Endothelial cell of umbilical vein (primary cell): ENCODE measurements around the gene TIGD4. TPM values are rescaled to one million over a fixed set of nuclear protein-coding genes. Genes with fewer than 3 reads are reported as not detected.

Experiments
- BruUV-seq: library from RNA; stranded (reverse); fragments of 400-500 nt; replicated peaks from 2 replicates; lab custom pipeline; 2021; lab: Mats Ljungman, UMichigan
- CTCF ChIA-PET: fragments of 300-600, 350-600 bp; sonication (Branson Sonifier 250); formaldehyde crosslinking; loops from one replicate; lab custom pipeline; 2021; ENCODE audit warnings: antibody characterized with exemption, inconsistent platforms; lab: Charles Lee
- POLR2A ChIA-PET: fragments of 300-600, 350-600 bp; sonication (Branson Sonifier 250); formaldehyde crosslinking; loops from one replicate; lab custom pipeline; 2021; ENCODE audit warnings: antibody characterized with exemption, inconsistent platforms; lab: Charles Lee
- DNase-seq: peaks from one replicate; pipeline ENCODE4 v3.0.0-alpha.2; 2011; ENCODE audit warnings: low read depth, low spot score
- FAIRE-seq: peaks from 2 replicates; lab custom pipeline; 2011; peaks lifted over from hg19 to GRCh38; lab: Jason Lieb, UNC
- H2AFZ ChIP-seq: 2 replicates; pipeline ENCODE4 v1.6.0; 2012; ENCODE audit warnings: low read depth, low read length, control low read depth, inconsistent platforms
- H3K27ac ChIP-seq: 2 replicates; pipeline ENCODE4 v1.5.1; 2011; ENCODE audit warnings: low read depth, mild to moderate bottlenecking, control low read depth, low read length, moderate library complexity; ENCODE audit not compliant: insufficient read depth
- H3K27me3 ChIP-seq, 2 experiments: 2 replicates each; pipeline versions ENCODE4 v1.6.0 to v1.6.1; 2011; ENCODE audit warnings: low read length in 2 of 2, mixed read lengths in 1 of 2; ENCODE audit not compliant: control insufficient read depth in 2 of 2, insufficient read depth in 2 of 2
- H3K36me3 ChIP-seq, 2 experiments: 2 replicates in 1 of 2; 3 replicates in 1 of 2; pipeline ENCODE4 v1.5.1; 2011; ENCODE audit warnings: low read length in 2 of 2, mild to moderate bottlenecking in 1 of 2, moderate library complexity in 1 of 2; ENCODE audit not compliant: control insufficient read depth in 2 of 2, insufficient read depth in 2 of 2; ENCODE audit errors: extremely low read depth in 1 of 2
- H3K4me1 ChIP-seq: 3 replicates; pipeline ENCODE4 v1.5.1; 2011; ENCODE audit warnings: mild to moderate bottlenecking, low read length; ENCODE audit not compliant: control insufficient read depth, insufficient read depth; ENCODE audit errors: extremely low read depth
- H3K4me2 ChIP-seq: 2 replicates; pipeline ENCODE4 v1.6.1; 2011; ENCODE audit warnings: low read length, control low read depth, mixed read lengths; ENCODE audit not compliant: insufficient read depth
- H3K4me3 ChIP-seq, 3 experiments: fragments of 200-600 bp in 1 of 3; sonication (generic), shearing (Covaris generic) in 1 of 3; replicated peaks in 1 of 3; 2 replicates each; pipeline ENCODE4 v1.5.1; 2011 to 2016; ENCODE audit warnings: control low read depth in 3 of 3, low read length in 3 of 3, mild to moderate bottlenecking in 2 of 3, inconsistent platforms in 1 of 3, low read depth in 1 of 3, moderate library complexity in 1 of 3; ENCODE audit not compliant: insufficient read depth in 1 of 3
- H3K79me2 ChIP-seq: 2 replicates; pipeline ENCODE4 v1.6.0; 2012; ENCODE audit warnings: low read length, inconsistent platforms; ENCODE audit not compliant: control insufficient read depth, insufficient read depth
- H3K9ac ChIP-seq: replicated peaks from 2 replicates; pipeline ENCODE3; 2011; ENCODE audit warnings: low read length, control low read depth; ENCODE audit not compliant: insufficient read depth; ENCODE audit errors: extremely low read depth
- H3K9me1 ChIP-seq: replicated peaks from 3 replicates; pipeline ENCODE4 v1.6.0; 2011; ENCODE audit warnings: mild to moderate bottlenecking, low read length; ENCODE audit not compliant: control insufficient read depth, insufficient read depth; ENCODE audit errors: extremely low read depth
- H3K9me3 ChIP-seq: replicated peaks from 2 replicates; pipeline ENCODE4 v1.5.1; 2012; ENCODE audit warnings: low read length, inconsistent platforms; ENCODE audit not compliant: control insufficient read depth, insufficient read depth
- H4K20me1 ChIP-seq: replicated peaks from 2 replicates; pipeline ENCODE3; 2011; ENCODE audit warnings: mild to moderate bottlenecking, low read length; ENCODE audit not compliant: control insufficient read depth, insufficient read depth; ENCODE audit errors: extremely low read depth
- CTCF ChIP-seq, 2 donors: IDR thresholded peaks; 1 replicate in 1 of 2; 2 replicates in 1 of 2; pipeline ENCODE4 v1.5.1; 2011; ENCODE audit warnings: low read length in 2 of 2, mild to moderate bottlenecking in 2 of 2, moderate library complexity in 2 of 2, control low read depth in 1 of 2, inconsistent platforms in 1 of 2, low read depth in 1 of 2; ENCODE audit not compliant: insufficient read depth in 1 of 2; ENCODE audit errors: extremely low read depth in 1 of 2
- EZH2 ChIP-seq: IDR thresholded peaks from 2 replicates; pipeline ENCODE4 v1.6.1; 2012; ENCODE audit warnings: borderline replicate concordance, low read depth, mild to moderate bottlenecking, moderate library complexity, low read length, inconsistent platforms; ENCODE audit not compliant: severe bottlenecking
- FOS ChIP-seq: IDR thresholded peaks from 2 replicates; pipeline ENCODE4 v1.6.1; 2011; ENCODE audit warnings: mild to moderate bottlenecking, low read length, moderate library complexity, borderline replicate concordance; ENCODE audit not compliant: insufficient read depth
- GATA2 ChIP-seq: IDR thresholded peaks from 2 replicates; pipeline ENCODE4 v1.7.0; 2011; ENCODE audit warnings: low read depth, mild to moderate bottlenecking, moderate library complexity, mixed read lengths, low read length; ENCODE audit not compliant: insufficient read length, insufficient read depth
- JUN ChIP-seq: IDR thresholded peaks from 2 replicates; pipeline ENCODE4 v1.6.1; 2011; ENCODE audit warnings: borderline replicate concordance, low read depth; ENCODE audit not compliant: insufficient read length, insufficient read depth
- MAX ChIP-seq: IDR thresholded peaks from 2 replicates; pipeline ENCODE4 v1.6.1; 2011; ENCODE audit not compliant: insufficient read depth, insufficient read length
- MYC ChIP-seq: IDR thresholded peaks from one replicate; pipeline ENCODE4 v1.6.1; 2011; ENCODE audit warnings: mild to moderate bottlenecking, low read depth, low read length
- POLR2A ChIP-seq: IDR thresholded peaks from 2 replicates; pipeline ENCODE4 v1.6.1; 2012; ENCODE audit warnings: low read depth, mild to moderate bottlenecking, control low read depth, low read length
- POLR2AphosphoS5 ChIP-seq: IDR thresholded peaks from 2 replicates; pipeline ENCODE4 v1.6.1; 2012; ENCODE audit warnings: low read depth, mild to moderate bottlenecking, control low read depth, low read length, moderate library complexity; ENCODE audit not compliant: insufficient read depth
- dilution Hi-C: fragments of 300-500 bp; cut with MboI; formaldehyde crosslinking; loops from one replicate; pipeline ENCODE4 v1.15.0; 2019; ENCODE audit warnings: low sequenced_read_pairs; ENCODE audit not compliant: extremely low pct_ligation_motif_present
- intact Hi-C: fragments of 100-400 bp; cut with micrococcal nuclease; formaldehyde crosslinking; loops from one replicate; pipeline ENCODE4 v1.10.0; 2022
- polyA plus RNA-seq, 4 experiments: library from polyadenylated mRNA; depleted of rRNA in 3 of 4; stranded (reverse) in 3 of 4; unstranded in 1 of 4; fragments of >200 nt; gene quantifications; 2 replicates each; pipeline versions ENCODE4 v1.2.1 to v1.2.3, GENCODE V29; 2011 to 2012; ENCODE audit warnings: missing spikeins in 1 of 4
- total RNA-seq: library from RNA; stranded (reverse); gene quantifications from 2 replicates; pipeline ENCODE4 v1.2.3, GENCODE V29; 2021

TIGD4 gene
- total and polyA plus RNA-seq, 2 donors (not counting 3 experiments of a cell fraction or from before 2014, with no cell fraction given): 0.03 to 0.18 TPM

DNA sequence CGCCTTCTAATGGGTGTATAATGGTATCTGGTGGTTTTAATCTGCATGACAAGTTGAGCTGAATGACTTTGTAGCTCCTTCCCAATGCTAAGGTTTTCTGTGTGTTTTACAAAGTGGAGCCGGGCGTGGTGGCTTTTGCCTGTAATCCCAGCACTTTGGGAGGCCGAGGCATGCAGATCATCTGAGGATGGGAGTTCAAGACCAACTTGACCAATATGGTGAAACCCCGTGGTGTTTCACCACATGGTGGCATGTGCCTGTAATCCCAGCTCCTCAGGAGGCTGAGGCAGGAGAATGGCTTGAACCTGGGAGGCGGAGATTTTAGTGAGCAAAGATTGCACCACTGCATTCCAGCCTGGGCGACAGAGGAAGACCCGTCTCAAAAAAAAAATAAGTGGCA is 29.1 kb upstream of the TIGD4 start:
- no peak for DNase-seq
- H3K36me3 ChIP-seq: no peaks in the 10 kb centered on the region
- H3K4me3 ChIP-seq: no peak overlapping the region
- FAIRE-seq: no peak
- no peak overlapping the region for H3K4me2 ChIP-seq
- no peaks in the 10 kb centered on the region for H3K27me3 ChIP-seq
- dilution Hi-C loops: no loop called here
- ChIA-PET POLR2A (no interaction called here), CTCF (interaction anchor here (0.6 to 1.4 kb wide), 2 partner anchors 12 to 24 kb away, joined by 3 read pairs; no protein-coding TSS in a partner anchor)
- no TSS peak for BruUV-seq
- H3K9me3 ChIP-seq: no peaks in the 10 kb centered on the region
- intact Hi-C loops: no loop called here
- no peak overlapping the region for H3K27ac ChIP-seq
- peaks cover 20% of the 10 kb centered on the region for H3K79me2 ChIP-seq
- H3K9ac ChIP-seq: no peak overlapping the region
- H4K20me1 ChIP-seq: peaks cover 6% of the 10 kb centered on the region
- no peak for TF ChIP-seq FOS
- no peak for TF ChIP-seq POLR2AphosphoS5
- no peak for TF ChIP-seq JUN
- TF ChIP-seq POLR2A: no peak
- TF ChIP-seq EZH2: no peak
- no peak for TF ChIP-seq MAX
- TF ChIP-seq CTCF (IDR thresholded peaks at IDR 0.05; ENCODE audit: extremely low read depth in 1 of 2, insufficient read depth in 1 of 2, low read depth in 1 of 2, low read length in 2 of 2): no peak
- no peak for TF ChIP-seq GATA2
- TF ChIP-seq MYC: no peak
- no peaks in the 10 kb centered on the region for H3K4me1 ChIP-seq
- no peak overlapping the region for H2AFZ ChIP-seq
- H3K9me1 ChIP-seq: no peaks in the 10 kb centered on the region
